Stimulated activated CD8-positive, alpha-beta memory T cell treated with anti-CD3 and anti-CD28 coated beads, Interleukin-12 subunit alpha, Interleukin-12 subunit beta, amount 100 ng/mL, for 24 hours (primary cell): ENCODE results near the gene ANKMY1.

Source experiments
- DNase-seq: peaks from one replicate; pipeline ENCODE4 v3.0.0-alpha.2; 2020; ENCODE audit errors: extremely low read depth

Gene ANKMY1

GRCh38 chr2:240435948-240436682, 121.7 kb downstream of the ANKMY1 start:
- no peak for DNase-seq

- peak; percentile 19 for DNase-seq
Observed at GRCh38 chr2:240435457-240435947, 122.3 kb downstream of the ANKMY1 start, which contains the start of gene GPC1. GPC1 (plus strand) TSS chr2:240435663; CDS start chr2:240435919, 256 bp downstream.

- DNase-seq, result peak; percentile 70
Observed at GRCh38 chr2:240434728-240435456, 122.9 kb downstream of the ANKMY1 start.

- no peak for DNase-seq
Observed at GRCh38 chr2:240433973-240434727, 123.6 kb downstream of the ANKMY1 start.

DNA sequence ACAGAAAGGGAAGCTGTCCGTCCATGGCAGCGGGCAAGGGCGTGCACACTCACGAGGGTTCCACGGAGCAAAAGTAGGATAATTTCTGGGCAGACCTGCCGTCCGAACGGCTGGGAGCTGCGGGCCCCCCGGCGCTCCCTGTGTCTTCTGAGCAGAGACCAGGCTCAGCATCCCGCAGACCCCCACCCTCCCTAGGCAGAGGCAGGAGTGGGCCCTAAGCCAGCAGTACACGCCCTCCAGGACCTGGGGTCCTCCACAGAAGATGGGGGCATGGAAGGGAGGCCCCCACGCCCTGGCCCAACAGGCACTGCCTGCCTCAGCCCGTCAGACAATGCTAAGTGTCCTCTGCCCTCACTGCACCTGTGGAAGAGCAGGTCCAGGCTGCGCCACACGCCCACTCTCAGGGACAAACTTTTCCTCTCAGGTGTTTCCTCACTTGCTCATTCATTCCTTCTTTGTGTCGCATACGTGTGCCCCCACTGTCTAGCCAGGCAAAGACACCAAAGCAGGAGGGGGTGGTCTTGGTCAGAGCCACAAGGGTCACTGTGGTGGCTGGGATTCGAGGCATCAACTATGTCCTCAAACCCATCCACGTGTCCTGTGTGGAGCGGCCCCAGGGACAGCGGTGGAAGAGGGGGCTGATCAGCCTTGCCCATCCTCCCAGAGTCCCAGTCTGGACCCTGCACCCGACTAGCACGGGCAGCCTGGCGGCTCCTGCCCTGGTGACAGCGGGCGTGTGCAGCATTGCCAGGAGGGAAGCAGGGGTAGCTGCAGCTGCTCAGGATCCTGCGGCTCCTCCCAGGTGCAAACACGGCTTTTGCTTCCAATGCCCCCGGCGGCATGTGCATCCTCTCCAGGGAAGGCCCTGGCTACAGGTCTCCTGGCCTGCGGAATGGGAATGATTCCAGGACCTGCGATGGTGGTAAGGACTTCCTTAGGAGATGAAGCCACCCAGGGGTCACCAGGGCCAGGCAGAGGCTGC, 124.7 kb downstream of the ANKMY1 start:
- DNase-seq, result no peak

- no peak for DNase-seq
Observed at GRCh38 chr2:240432430-240432819, 125.4 kb downstream of the ANKMY1 start.

- DNase-seq, result no peak
Observed at GRCh38 chr2:240431661-240432424, 125.9 kb downstream of the ANKMY1 start.

- DNase-seq, result no peak
Observed at GRCh38 chr2:240431271-240431660, 126.5 kb downstream of the ANKMY1 start.

- DNase-seq, result no peak
Observed at GRCh38 chr2:240430595-240430994, 127.2 kb downstream of the ANKMY1 start.

DNA sequence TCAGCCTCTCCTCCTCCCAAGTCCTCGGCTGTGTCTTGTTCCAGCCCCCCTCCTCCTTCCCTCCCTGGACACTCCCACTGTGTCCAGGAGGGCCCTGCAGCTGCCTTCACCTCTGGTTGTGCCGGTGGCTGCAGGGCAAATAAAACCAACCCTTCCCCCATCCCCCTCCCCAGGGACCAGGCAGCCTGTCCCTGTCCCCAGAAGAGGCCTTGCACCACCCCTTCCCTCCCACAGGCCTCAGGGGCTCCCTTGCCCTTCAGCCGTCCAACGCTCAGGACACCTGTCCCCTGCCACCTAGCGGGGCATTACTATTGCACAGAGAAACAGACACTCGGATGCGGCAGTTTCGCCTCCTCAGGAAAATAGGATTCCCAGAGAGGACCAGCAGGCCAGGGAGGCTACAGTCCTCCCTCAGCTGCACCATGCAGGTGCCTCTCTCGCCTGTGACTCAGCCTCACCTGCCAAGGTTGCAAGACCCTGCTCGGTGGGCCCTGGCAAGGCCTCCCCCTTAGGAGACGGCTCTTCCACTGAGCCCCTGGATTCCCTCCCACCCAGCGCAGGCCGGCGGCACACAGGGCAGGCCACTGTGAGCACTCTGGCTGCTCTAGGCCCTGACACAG, 127.8 kb downstream of the ANKMY1 start:
- DNase-seq, result no peak
